Measurements from ENCODE around the gene PURA. TPM values are rescaled to one million over a fixed set of nuclear protein-coding genes. Genes with fewer than 3 reads are reported as not detected.

Gene PURA
- total and polyA plus RNA-seq, 3 experiments from 2014 or later: 4.8 to 16.4 (median 14.8) TPM

Other genes with a start within 250 kb of the PURA start
- under 1 TPM; 0.18 to 0.24 TPM for gene NRG2, start 70.8 kb upstream of the PURA start, total RNA-seq
- gene NRG2, start 70.8 kb upstream of the PURA start, polyA plus RNA-seq: not detected
- gene IGIP, start 11.8 kb downstream of the PURA start, total RNA-seq: 1 to 10 TPM; 3.7 to 4.1 TPM
- gene IGIP, start 11.8 kb downstream of the PURA start, polyA plus RNA-seq: 0.29 TPM
- 10 to 100 TPM; 13.9 to 17.3 TPM for gene CYSTM1, start 61.1 kb downstream of the PURA start, total RNA-seq
- gene CYSTM1, start 61.1 kb downstream of the PURA start, polyA plus RNA-seq: 11.1 TPM
- gene PFDN1, start 189.0 kb downstream of the PURA start, total RNA-seq: 10 to 100 TPM; 71.2 to 73.2 TPM
- 115 TPM for gene PFDN1, start 189.0 kb downstream of the PURA start, polyA plus RNA-seq
- 1 to 10 TPM; 2.1 TPM for gene HBEGF, start 232.5 kb downstream of the PURA start, total RNA-seq
- not detected for gene HBEGF, start 232.5 kb downstream of the PURA start, polyA plus RNA-seq
- not detected for gene SLC4A9, start 246.1 kb downstream of the PURA start, total RNA-seq
- gene SLC4A9, start 246.1 kb downstream of the PURA start, polyA plus RNA-seq: not detected

All from CD8-positive, alpha-beta memory T cell (primary cell).